ENCODE data around the gene POU5F2.

The POU5F2 gene

DNA sequence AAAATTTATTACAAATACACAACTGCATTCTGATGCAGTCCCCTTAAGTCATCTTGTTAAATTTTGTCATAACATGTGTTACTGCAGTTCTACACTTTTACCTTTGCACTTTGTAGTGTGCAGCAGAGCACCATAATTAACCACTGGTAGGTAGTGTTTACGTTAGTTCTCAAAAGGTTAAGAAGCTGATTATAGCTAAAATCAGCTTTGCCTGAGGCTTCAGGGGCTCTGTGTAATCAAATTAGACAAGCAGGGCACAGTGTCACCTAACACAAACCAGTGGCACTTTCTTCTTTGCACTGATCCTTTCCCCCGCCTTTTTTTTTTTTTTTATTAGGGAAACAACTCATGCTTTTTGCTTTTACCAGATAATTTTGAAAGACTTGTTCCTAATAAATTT, 26.1 kb downstream of the POU5F2 start:
- DNase-seq = no peak

DNA sequence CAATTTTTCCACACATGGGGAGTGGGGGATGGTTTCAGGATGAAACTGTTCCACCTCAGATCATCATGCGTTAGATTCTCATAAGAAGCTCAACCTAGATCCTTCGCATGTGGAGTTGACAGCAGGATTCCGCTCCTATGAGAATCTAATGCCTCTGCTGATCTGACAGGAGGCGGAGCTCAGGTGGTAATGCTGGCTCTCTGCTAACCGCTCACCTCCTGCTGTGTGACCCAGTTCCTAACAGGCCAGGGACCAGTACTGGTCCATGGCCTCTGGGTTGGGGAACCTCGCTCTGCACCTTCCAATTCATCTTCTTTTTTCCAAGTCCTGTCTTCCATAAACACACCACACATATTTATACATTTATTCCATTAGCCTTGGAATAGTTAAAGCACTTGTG, 33.0 kb downstream of the POU5F2 start:
- DNase-seq = no peak

DNA sequence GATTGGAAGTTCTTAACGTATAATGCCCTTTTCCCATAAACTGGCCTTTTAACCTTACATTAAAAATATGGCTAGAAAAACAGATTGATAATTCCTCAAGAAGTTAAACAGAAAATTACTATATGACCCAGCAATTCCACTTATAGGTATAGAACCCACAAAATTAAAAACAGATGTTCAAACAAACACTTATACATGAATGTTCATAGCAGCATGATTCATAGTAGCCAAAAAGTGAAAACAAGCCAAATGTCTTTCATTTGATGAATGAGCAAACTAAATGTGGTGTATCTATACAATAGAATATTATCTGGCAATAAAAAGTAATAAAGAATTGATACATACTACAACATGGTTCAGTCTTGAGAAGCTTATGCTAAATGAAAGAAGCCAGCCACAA, 35.5 kb downstream of the POU5F2 start:
- no peak for DNase-seq

DNA sequence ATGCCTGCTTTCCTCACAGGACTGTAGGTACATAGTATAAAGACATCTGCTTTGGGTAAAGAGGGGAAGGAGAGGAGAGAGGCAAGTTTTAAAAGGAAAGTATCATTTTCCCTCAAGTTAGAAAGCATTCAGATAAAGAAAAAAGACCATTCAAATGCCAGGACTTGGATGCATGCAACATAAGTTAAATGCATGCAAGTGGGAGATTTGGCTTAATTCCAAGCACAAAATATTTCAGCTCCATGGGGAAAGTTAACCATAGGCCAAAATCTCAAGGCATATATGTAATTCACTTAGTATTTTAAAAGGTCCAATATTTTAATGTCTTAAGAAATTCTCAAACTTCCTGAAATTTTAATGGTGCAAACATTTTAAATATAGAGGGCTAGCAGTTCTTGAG, 36.4 kb downstream of the POU5F2 start:
- DNase-seq = no peak

DNA sequence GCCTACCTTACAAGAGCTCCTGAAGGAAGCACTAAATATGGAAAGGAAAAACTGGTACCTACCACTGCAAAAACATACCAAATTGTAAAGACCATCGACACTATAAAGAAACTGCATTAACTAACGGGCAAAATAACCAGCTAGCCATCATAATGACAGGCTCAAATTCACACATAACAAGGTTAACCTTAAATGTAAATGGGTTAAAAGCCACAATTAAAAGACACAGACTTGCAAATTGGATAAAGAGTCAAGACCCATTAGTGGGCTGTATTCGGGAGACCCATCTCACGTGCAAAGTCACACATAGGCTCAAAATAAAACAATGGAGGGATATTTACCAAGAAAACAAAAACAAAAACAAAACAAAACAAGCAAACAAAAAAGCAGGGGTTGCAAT, 49.4 kb downstream of the POU5F2 start:
- no peak for DNase-seq
